RKO (cell line): Measurements from ENCODE around the gene ZNF330.

Experiments used
- DNase-seq: peaks from one replicate; pipeline ENCODE4 v3.0.0-alpha.2; 2016; ENCODE audit warnings: low spot score

ZNF330 gene

GRCh38 chr4:141233673-141234072 lies 13.0 kb downstream of the ZNF330 start:
- DNase-seq, result no peak

- DNase-seq, result peak; percentile 16
Measured at GRCh38 chr4:141238186-141238585, 17.5 kb downstream of the ZNF330 start.

GRCh38 chr4:141240259-141240658 lies 19.6 kb downstream of the ZNF330 start:
- no peak for DNase-seq

GRCh38 chr4:141240671-141241070 lies 20.0 kb downstream of the ZNF330 start:
- DNase-seq, result no peak

GRCh38 chr4:141241986-141242385 lies 21.3 kb downstream of the ZNF330 start:
- DNase-seq, result no peak

GRCh38 chr4:141244419-141244818 lies 23.7 kb downstream of the ZNF330 start:
- no peak for DNase-seq

- DNase-seq, result no peak
Measured at GRCh38 chr4:141246243-141246642, 25.5 kb downstream of the ZNF330 start.

- no peak for DNase-seq
Measured at GRCh38 chr4:141246683-141247429, 26.2 kb downstream of the ZNF330 start.

GRCh38 chr4:141247430-141247780 lies 26.7 kb downstream of the ZNF330 start:
- no peak for DNase-seq

GRCh38 chr4:141248029-141248428 lies 27.3 kb downstream of the ZNF330 start:
- no peak for DNase-seq

- DNase-seq, result no peak
Measured at GRCh38 chr4:141248486-141248885, 27.8 kb downstream of the ZNF330 start.

- DNase-seq, result no peak
Measured at GRCh38 chr4:141254326-141254725, 33.6 kb downstream of the ZNF330 start.

- DNase-seq, result peak; percentile 22
Measured at GRCh38 chr4:141255016-141255415, 34.3 kb downstream of the ZNF330 start.

- no peak for DNase-seq
Measured at GRCh38 chr4:141258558-141258957, 37.9 kb downstream of the ZNF330 start.

GRCh38 chr4:141275834-141276233 lies 55.1 kb downstream of the ZNF330 start:
- DNase-seq, result peak; percentile 18

- no peak for DNase-seq
Measured at GRCh38 chr4:141283152-141283551, 62.5 kb downstream of the ZNF330 start.

GRCh38 chr4:141283563-141283962 lies 62.9 kb downstream of the ZNF330 start:
- DNase-seq, result no peak
